ENCODE results near the gene SLCO1B3. TPM values are rescaled to one million over a fixed set of nuclear protein-coding genes. Genes with fewer than 3 reads are reported as not detected.

SLCO1B3 gene
- total RNA-seq, 1 donor from 2014 or later, result not detected

GRCh38 chr12:20868277-20868676, 57.8 kb downstream of the SLCO1B3 start:
- H3K36me3 Mint-ChIP-seq (ENCODE audit: low read depth), result no peaks in the 10 kb centered on the region
- H3K4me1 Mint-ChIP-seq, result no peaks in the 10 kb centered on the region
- no peak for DNase-seq
- H3K27me3 Mint-ChIP-seq, result no peaks in the 10 kb centered on the region
- H3K27ac Mint-ChIP-seq, result no peak overlapping the region
- POLR2A ChIA-PET, result no interaction called here
- CTCF ChIA-PET, result no interaction called here
- intact Hi-C loops (cut with micrococcal nuclease), result no loop called here
- H3K9me3 Mint-ChIP-seq, result peaks cover 5% of the 10 kb centered on the region
- no peak for TF ChIP-seq CTCF (IDR thresholded peaks at IDR 0.05)
- no peak overlapping the region for H3K4me3 Mint-ChIP-seq
- ATAC-seq (ENCODE audit: low read depth), result no peak

GRCh38 chr12:20883288-20883687, 72.8 kb downstream of the SLCO1B3 start:
- CTCF ChIA-PET, result no interaction called here

GRCh38 chr12:20885116-20885515, 74.6 kb downstream of the SLCO1B3 start:
- H3K27ac Mint-ChIP-seq, result no peak overlapping the region
- ChIA-PET POLR2A (no interaction called here), CTCF (no interaction called here)
- H3K36me3 Mint-ChIP-seq (ENCODE audit: low read depth), result no peaks in the 10 kb centered on the region
- TF ChIP-seq CTCF (IDR thresholded peaks at IDR 0.05), result no peak
- intact Hi-C loops (cut with micrococcal nuclease), result no loop called here
- H3K4me1 Mint-ChIP-seq, result no peaks in the 10 kb centered on the region
- H3K4me3 Mint-ChIP-seq, result no peak overlapping the region
- H3K27me3 Mint-ChIP-seq, result no peaks in the 10 kb centered on the region
- DNase-seq, result no peak
- H3K9me3 Mint-ChIP-seq, result peaks cover 12% of the 10 kb centered on the region
- no peak for ATAC-seq (ENCODE audit: low read depth)

More at GRCh38 chr12:20883288-20883687, 72.8 kb downstream of the SLCO1B3 start:
- Mint-ChIP-seq H3K9me3 (peaks cover 9% of the 10 kb centered on the region), H3K36me3 (ENCODE audit: low read depth) (no peaks in the 10 kb centered on the region), H3K27ac (no peak overlapping the region), H3K27me3 (no peaks in the 10 kb centered on the region), H3K4me3 (no peak overlapping the region), H3K4me1 (no peaks in the 10 kb centered on the region)
- intact Hi-C loops (cut with micrococcal nuclease), result no loop called here
- POLR2A ChIA-PET, result no interaction called here
- ATAC-seq (ENCODE audit: low read depth), result no peak
- no peak for DNase-seq
- TF ChIP-seq CTCF (IDR thresholded peaks at IDR 0.05), result no peak

DNA sequence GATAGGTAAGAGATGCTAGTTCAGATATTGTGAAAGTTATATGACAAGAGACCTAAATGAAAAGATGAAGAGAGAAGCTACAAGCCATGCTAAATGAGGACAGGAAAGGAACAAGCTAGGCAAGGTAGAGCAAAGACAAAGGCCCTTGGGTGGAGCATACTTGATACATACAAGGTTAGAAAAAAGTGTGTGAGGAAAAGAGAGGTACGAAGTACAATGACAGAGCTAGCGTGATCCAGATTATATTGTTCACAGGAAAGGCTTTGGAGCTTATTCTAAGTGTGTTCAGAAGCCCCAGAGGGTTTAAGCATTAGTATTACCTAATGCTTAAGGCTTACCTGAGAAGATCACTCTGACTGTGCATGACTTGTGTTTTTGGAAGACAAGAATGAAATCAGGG, 75.0 kb downstream of the SLCO1B3 start:
- ChIA-PET CTCF (no interaction called here), POLR2A (no interaction called here)
- H3K4me3 Mint-ChIP-seq, result no peak overlapping the region
- DNase-seq, result no peak
- ATAC-seq (ENCODE audit: low read depth), result no peak
- H3K36me3 Mint-ChIP-seq (ENCODE audit: low read depth), result no peaks in the 10 kb centered on the region
- H3K9me3 Mint-ChIP-seq, result peaks cover 12% of the 10 kb centered on the region
- H3K27ac Mint-ChIP-seq, result no peak overlapping the region
- H3K4me1 Mint-ChIP-seq, result no peaks in the 10 kb centered on the region
- TF ChIP-seq CTCF (IDR thresholded peaks at IDR 0.05), result no peak
- intact Hi-C loops (cut with micrococcal nuclease), result no loop called here
- no peaks in the 10 kb centered on the region for H3K27me3 Mint-ChIP-seq

GRCh38 chr12:20917269-20917668, 106.8 kb downstream of the SLCO1B3 start:
- Mint-ChIP-seq H3K4me3 (no peak overlapping the region), H3K27ac (no peak overlapping the region), H3K36me3 (ENCODE audit: low read depth) (no peaks in the 10 kb centered on the region), H3K9me3 (peaks cover 3% of the 10 kb centered on the region), H3K4me1 (no peaks in the 10 kb centered on the region), H3K27me3 (no peaks in the 10 kb centered on the region)
- no peak for TF ChIP-seq CTCF (IDR thresholded peaks at IDR 0.05)
- DNase-seq (no peak), ATAC-seq (ENCODE audit: low read depth) (no peak)
- ChIA-PET POLR2A (no interaction called here), CTCF (interaction anchor here (0.6 kb wide), 1 partner anchor 35 kb away, joined by 3 read pairs; no protein-coding TSS in a partner anchor)
- intact Hi-C loops (cut with micrococcal nuclease), result no loop called here

All from activated B cell treated with CpG ODN at 0.5 μM for 24 hours (primary cell).